MM.1S (cell line): ENCODE results near the gene APOL4.
"Not testable (repeated sequence)": the region's sequence is repeated elsewhere in the genome, so short reads cannot be mapped to it uniquely, and the experiment has no call there.

Experiments
- DNase-seq: peaks from one replicate; pipeline ENCODE4 v3.0.0-alpha.2; 2015
- H2AFZ ChIP-seq: fragments of 300-600 bp; sonication (generic); 2 replicates; pipeline ENCODE4 v1.6.0; 2016; ENCODE audit warnings: antibody characterized with exemption, low read length
- H3F3A ChIP-seq: fragments of 300-600 bp; sonication (generic); 2 replicates; pipeline ENCODE4 v1.6.1; 2016; ENCODE audit warnings: mild to moderate bottlenecking, antibody characterized with exemption, low read length, moderate library complexity, mixed read lengths; ENCODE audit not compliant: insufficient read depth
- H3K27ac ChIP-seq: fragments of 300-600 bp; sonication (generic); 2 replicates; pipeline ENCODE4 v1.5.1; 2016; ENCODE audit warnings: mild to moderate bottlenecking, low read length
- H3K27me3 ChIP-seq: fragments of 300-600 bp; sonication (generic); replicated peaks from 2 replicates; pipeline ENCODE4 v1.6.0; 2016; ENCODE audit warnings: low read length; ENCODE audit not compliant: insufficient read depth
- H3K36me3 ChIP-seq: fragments of 300-600 bp; sonication (generic); replicated peaks from 2 replicates; pipeline ENCODE4 v1.6.1; 2016; ENCODE audit warnings: mild to moderate bottlenecking, low read length, mixed read lengths; ENCODE audit not compliant: insufficient read depth
- H3K4me1 ChIP-seq: fragments of 300-600 bp; sonication (generic); 2 replicates; pipeline ENCODE4 v1.6.1; 2016; ENCODE audit warnings: low read length, mixed read lengths
- H3K4me2 ChIP-seq: fragments of 300-600 bp; sonication (generic); 2 replicates; pipeline ENCODE4 v1.6.0; 2016; ENCODE audit warnings: low read depth, low read length
- H3K4me3 ChIP-seq: fragments of 300-600 bp; sonication (generic); 2 replicates; pipeline ENCODE4 v1.5.1; 2016; ENCODE audit warnings: low read length, mixed read lengths
- H3K79me2 ChIP-seq: fragments of 300-600 bp; sonication (generic); 2 replicates; pipeline ENCODE4 v1.6.1; 2016; ENCODE audit warnings: mixed run types, low read length, mixed read lengths
- H3K9ac ChIP-seq: fragments of 300-600 bp; sonication (generic); 2 replicates; pipeline ENCODE4 v1.6.1; 2016; ENCODE audit warnings: low read length, mixed read lengths
- H3K9me2 ChIP-seq: fragments of 300-600 bp; sonication (generic); replicated peaks from 2 replicates; pipeline ENCODE4 v1.6.1; 2016; ENCODE audit warnings: mild to moderate bottlenecking, low read length, mixed read lengths; ENCODE audit not compliant: insufficient read depth
- H3K9me3 ChIP-seq: fragments of 300-600 bp; sonication (generic); replicated peaks from 2 replicates; pipeline ENCODE4 v1.6.1; 2016; ENCODE audit warnings: mild to moderate bottlenecking, low read length, mixed read lengths; ENCODE audit not compliant: insufficient read depth
- H4K20me1 ChIP-seq: fragments of 300-600 bp; sonication (generic); 2 replicates; pipeline ENCODE4 v1.6.1; 2016; ENCODE audit warnings: mild to moderate bottlenecking, low read length, moderate library complexity, mixed read lengths; ENCODE audit not compliant: insufficient read depth
- CTCF ChIP-seq: fragments of 300-600 bp; sonication (generic); IDR thresholded peaks from 2 replicates; pipeline ENCODE4 v1.5.1; 2016; ENCODE audit warnings: antibody characterized with exemption, low read length, mixed read lengths
- EZH2 ChIP-seq: fragments of 300-600 bp; sonication (generic); optimal IDR thresholded peaks from 2 replicates; pipeline ENCODE3; 2017; ENCODE audit warnings: low read depth, mild to moderate bottlenecking, antibody characterized with exemption, low read length, mixed read lengths
- EZH2phosphoT487 ChIP-seq: fragments of 300-600 bp; sonication (generic); IDR thresholded peaks from 2 replicates; pipeline ENCODE4 v1.6.1; 2018; ENCODE audit warnings: antibody characterized with exemption, low read length

The APOL4 gene

GRCh38 chr22:36206255-36206654, 4.6 kb upstream of the APOL4 start:
- Histone ChIP-seq H2AFZ (no peak overlapping the region), H3K27ac (no peak overlapping the region), H3K9me3 (no peaks in the 10 kb centered on the region), H3K9me2 (no peaks in the 10 kb centered on the region), H3K4me1 (no peaks in the 10 kb centered on the region), H3K4me3 (no peak overlapping the region), H4K20me1 (no peaks in the 10 kb centered on the region), H3K9ac (no peak overlapping the region), H3K36me3 (no peaks in the 10 kb centered on the region), H3F3A (0 out of 2 replicates have a peak, but pooled peaks cover 3% of the 10 kb centered on the region), H3K79me2 (no peaks in the 10 kb centered on the region), H3K4me2 (no peak overlapping the region), H3K27me3 (no peaks in the 10 kb centered on the region)
- no peak for DNase-seq
- TF ChIP-seq EZH2 (no peak), EZH2phosphoT487 (no peak), CTCF (no peak)

- H3K27ac ChIP-seq, H4K20me1 ChIP-seq, H3K9me2 ChIP-seq, DNase-seq, H3K9ac ChIP-seq, H3K36me3 ChIP-seq, H3K9me3 ChIP-seq, H3K4me3 ChIP-seq, H3K79me2 ChIP-seq, H2AFZ ChIP-seq, H3F3A ChIP-seq, H3K4me2 ChIP-seq, H3K27me3 ChIP-seq, H3K4me1 ChIP-seq: not testable (repeated sequence)
Measured at GRCh38 chr22:36205573-36205972, 4.0 kb upstream of the APOL4 start.

- H2AFZ ChIP-seq, result 0 out of 2 replicates have a peak overlapping the region, but pooled peaks have one; percentile 17
- H3K4me3 ChIP-seq, result no peak overlapping the region
- H3K27me3 ChIP-seq, result no peaks in the 10 kb centered on the region
- H3K9ac ChIP-seq, result no peak overlapping the region
- no peaks in the 10 kb centered on the region for H3K79me2 ChIP-seq
- H3K9me3 ChIP-seq, result no peaks in the 10 kb centered on the region
- H3K27ac ChIP-seq, result no peak overlapping the region
- no peak for TF ChIP-seq CTCF
- no peak for TF ChIP-seq EZH2
- no peak for TF ChIP-seq EZH2phosphoT487
- no peaks in the 10 kb centered on the region for H3K4me1 ChIP-seq
- H3K36me3 ChIP-seq, result no peaks in the 10 kb centered on the region
- no peaks in the 10 kb centered on the region for H4K20me1 ChIP-seq
- no peaks in the 10 kb centered on the region for H3K9me2 ChIP-seq
- 0 out of 2 replicates have a peak, but pooled peaks cover 3% of the 10 kb centered on the region for H3F3A ChIP-seq
- no peak for DNase-seq
- peak overlapping the region; percentile 31 for H3K4me2 ChIP-seq
Measured at GRCh38 chr22:36204632-36205015, 3.0 kb upstream of the APOL4 start.

GRCh38 chr22:36204001-36204631, 2.5 kb upstream of the APOL4 start:
- DNase-seq, result no peak
- 0 out of 2 replicates have a peak overlapping the region, but pooled peaks have one; percentile 17 for H2AFZ ChIP-seq
- no peaks in the 10 kb centered on the region for H4K20me1 ChIP-seq
- no peaks in the 10 kb centered on the region for H3K4me1 ChIP-seq
- no peaks in the 10 kb centered on the region for H3K9me3 ChIP-seq
- H3K27ac ChIP-seq, result no peak overlapping the region
- H3K27me3 ChIP-seq, result no peaks in the 10 kb centered on the region
- no peaks in the 10 kb centered on the region for H3K79me2 ChIP-seq
- H3K9ac ChIP-seq, result no peak overlapping the region
- H3K4me3 ChIP-seq, result no peak overlapping the region
- H3K9me2 ChIP-seq, result no peaks in the 10 kb centered on the region
- no peaks in the 10 kb centered on the region for H3K36me3 ChIP-seq
- peak overlapping the region; percentile 31 for H3K4me2 ChIP-seq
- TF ChIP-seq EZH2, result no peak
- no peak for TF ChIP-seq EZH2phosphoT487
- TF ChIP-seq CTCF, result no peak
- 0 out of 2 replicates have a peak, but pooled peaks cover 3% of the 10 kb centered on the region for H3F3A ChIP-seq

GRCh38 chr22:36203441-36203840, 1.8 kb upstream of the APOL4 start:
- H2AFZ ChIP-seq, H3K9me2 ChIP-seq, H3F3A ChIP-seq, H3K36me3 ChIP-seq, H3K4me3 ChIP-seq, H4K20me1 ChIP-seq, H3K4me2 ChIP-seq, H3K79me2 ChIP-seq, DNase-seq, H3K27me3 ChIP-seq, H3K9me3 ChIP-seq, H3K27ac ChIP-seq, H3K4me1 ChIP-seq, H3K9ac ChIP-seq: not testable (repeated sequence)

- not testable (repeated sequence) for H3F3A ChIP-seq, H3K9me2 ChIP-seq, H3K4me1 ChIP-seq, H3K9me3 ChIP-seq, H2AFZ ChIP-seq, H3K4me3 ChIP-seq, H4K20me1 ChIP-seq, DNase-seq, H3K9ac ChIP-seq, H3K4me2 ChIP-seq, H3K36me3 ChIP-seq, H3K27me3 ChIP-seq, H3K79me2 ChIP-seq, H3K27ac ChIP-seq
Measured at GRCh38 chr22:36202906-36203305, 1.3 kb upstream of the APOL4 start.
